HEK293 (cell line): Measurements from ENCODE around the gene TMEM135.

ENCODE experiments used
- KLF9 ChIP-seq: fragments of 450-650 bp; formaldehyde crosslinking; IDR thresholded peaks from 2 replicates; pipeline ENCODE4 v1.5.1; 2016; ENCODE audit warnings: missing biosample characterization, missing genetic modification characterization, low read depth
- PRDM10 ChIP-seq: fragments of 450-650 bp; formaldehyde crosslinking; IDR thresholded peaks from 2 replicates; pipeline ENCODE4 v1.5.1; 2016; ENCODE audit warnings: missing biosample characterization, missing genetic modification characterization
- SCRT2 ChIP-seq: fragments of 450-650 bp; formaldehyde crosslinking; IDR thresholded peaks from 2 replicates; pipeline ENCODE4 v1.5.1; 2016; ENCODE audit warnings: missing biosample characterization, missing genetic modification characterization
- YY2 ChIP-seq: fragments of 450-650 bp; formaldehyde crosslinking; IDR thresholded peaks from 2 replicates; pipeline ENCODE4 v1.5.1; 2016; ENCODE audit warnings: missing biosample characterization, missing genetic modification characterization
- ZBTB26 ChIP-seq: fragments of 450-650 bp; formaldehyde crosslinking; optimal IDR thresholded peaks from 2 replicates; pipeline ENCODE3; 2016; ENCODE audit warnings: missing biosample characterization, mild to moderate bottlenecking, missing genetic modification characterization
- ZBTB49 ChIP-seq: fragments of 450-650 bp; formaldehyde crosslinking; IDR thresholded peaks from 2 replicates; pipeline ENCODE4 v1.5.1; 2016; ENCODE audit warnings: missing biosample characterization, missing genetic modification characterization, low read depth
- ZNF132 ChIP-seq: fragments of 450-650 bp; formaldehyde crosslinking; IDR thresholded peaks from 2 replicates; pipeline ENCODE4 v1.5.1; 2017; ENCODE audit warnings: missing biosample characterization, missing genetic modification characterization, borderline replicate concordance
- ZNF169 ChIP-seq: fragments of 450-650 bp; formaldehyde crosslinking; IDR thresholded peaks from 2 replicates; pipeline ENCODE4 v1.5.1; 2016; ENCODE audit warnings: missing biosample characterization, missing genetic modification characterization
- ZNF18 ChIP-seq: fragments of 450-650 bp; formaldehyde crosslinking; IDR thresholded peaks from 2 replicates; pipeline ENCODE4 v1.5.1; 2016; ENCODE audit warnings: missing biosample characterization, missing genetic modification characterization
- ZNF354C ChIP-seq: fragments of 450-650 bp; formaldehyde crosslinking; IDR thresholded peaks from 2 replicates; pipeline ENCODE4 v1.5.1; 2016; ENCODE audit warnings: missing biosample characterization, missing genetic modification characterization, low read depth, borderline replicate concordance
- ZNF366 ChIP-seq: fragments of 450-650 bp; formaldehyde crosslinking; conservative IDR thresholded peaks from 2 replicates; pipeline ENCODE4 v1.5.1; 2016; ENCODE audit warnings: missing biosample characterization, missing genetic modification characterization
- ZNF394 ChIP-seq: fragments of 450-650 bp; formaldehyde crosslinking; IDR thresholded peaks from 2 replicates; pipeline ENCODE4 v1.5.1; 2016; ENCODE audit warnings: missing biosample characterization, missing genetic modification characterization, mild to moderate bottlenecking, moderate library complexity, borderline replicate concordance
- ZNF473 ChIP-seq: fragments of 450-650 bp; formaldehyde crosslinking; IDR thresholded peaks from 2 replicates; pipeline ENCODE4 v1.5.1; 2017; ENCODE audit warnings: missing biosample characterization, missing genetic modification characterization
- ZNF530 ChIP-seq: fragments of 450-650 bp; formaldehyde crosslinking; IDR thresholded peaks from 2 replicates; pipeline ENCODE4 v1.5.1; 2016; ENCODE audit warnings: low read depth, missing biosample characterization, missing genetic modification characterization
- ZNF549 ChIP-seq: fragments of 450-650 bp; IDR thresholded peaks from 2 replicates; pipeline ENCODE4 v1.5.1; 2018; ENCODE audit warnings: missing biosample characterization, missing genetic modification characterization, mild to moderate bottlenecking, inconsistent platforms, moderate library complexity
- ZNF596 ChIP-seq: fragments of 450-650 bp; IDR thresholded peaks from 2 replicates; pipeline ENCODE4 v1.5.0; 2018; ENCODE audit warnings: missing biosample characterization, mild to moderate bottlenecking, missing genetic modification characterization, moderate library complexity
- ZNF621 ChIP-seq: fragments of 450-650 bp; formaldehyde crosslinking; IDR thresholded peaks from 2 replicates; pipeline ENCODE4 v1.5.1; 2017; ENCODE audit warnings: missing biosample characterization, missing genetic modification characterization
- ZNF623 ChIP-seq: fragments of 450-650 bp; formaldehyde crosslinking; IDR thresholded peaks from 2 replicates; pipeline ENCODE4 v1.5.1; 2016; ENCODE audit warnings: missing biosample characterization, missing genetic modification characterization
- ZNF658 ChIP-seq: fragments of 450-650 bp; formaldehyde crosslinking; IDR thresholded peaks from 2 replicates; pipeline ENCODE4; 2016; ENCODE audit warnings: missing biosample characterization, missing genetic modification characterization
- ZNF660 ChIP-seq: fragments of 450-650 bp; IDR thresholded peaks from 2 replicates; pipeline ENCODE4 v1.5.1; 2018; ENCODE audit warnings: missing biosample characterization, mild to moderate bottlenecking, missing genetic modification characterization
- ZNF76 ChIP-seq: fragments of 450-650 bp; formaldehyde crosslinking; IDR thresholded peaks from 2 replicates; pipeline ENCODE4; 2016; ENCODE audit warnings: low read depth, missing biosample characterization, missing genetic modification characterization, borderline replicate concordance
- ZNF768 ChIP-seq: fragments of 450-650 bp; formaldehyde crosslinking; IDR thresholded peaks from 2 replicates; pipeline ENCODE4 v1.5.1; 2018; ENCODE audit warnings: missing biosample characterization, mild to moderate bottlenecking, missing genetic modification characterization
- ZNF776 ChIP-seq: fragments of 450-650 bp; formaldehyde crosslinking; IDR thresholded peaks from 2 replicates; pipeline ENCODE4 v1.5.0; 2017; ENCODE audit warnings: missing biosample characterization, missing genetic modification characterization, borderline replicate concordance
- ZNF785 ChIP-seq: fragments of 450-650 bp; formaldehyde crosslinking; IDR thresholded peaks from 2 replicates; pipeline ENCODE4 v1.5.1; 2016; ENCODE audit warnings: missing biosample characterization, missing genetic modification characterization
- ZNF791 ChIP-seq: fragments of 450-650 bp; formaldehyde crosslinking; IDR thresholded peaks from 2 replicates; pipeline ENCODE4 v1.5.1; 2016; ENCODE audit warnings: missing biosample characterization, missing genetic modification characterization
- ZSCAN30 ChIP-seq: fragments of 450-650 bp; IDR thresholded peaks from 2 replicates; pipeline ENCODE4 v1.5.1; 2018; ENCODE audit warnings: missing biosample characterization, mild to moderate bottlenecking, missing genetic modification characterization, moderate library complexity
- TF ChIP-seq, protein P1 (sequence below): fragments of 450-650 bp; formaldehyde crosslinking; IDR thresholded peaks from 2 replicates; pipeline ENCODE4 v1.5.1; 2016; ENCODE audit warnings: missing biosample characterization, missing genetic modification characterization, low read depth
- TF ChIP-seq, protein P2 (sequence below): fragments of 450-650 bp; formaldehyde crosslinking; IDR thresholded peaks from 2 replicates; pipeline ENCODE4 v1.5.1; 2016; ENCODE audit warnings: missing biosample characterization, missing genetic modification characterization

The TMEM135 gene

GRCh38 chr11:87037450-87038234 lies at the start of gene TMEM135 (continued):
- no peak for TF ChIP-seq ZNF621 (tag by site-specific recombination)
- no peak for TF ChIP-seq ZBTB49 (tag by site-specific recombination)
- TF ChIP-seq PRDM10 = 0 out of 2 replicates have a peak, but pooled peaks have one; percentile 46
- TF ChIP-seq ZSCAN30 (tag by site-specific recombination) = peak; percentile 20
- TF ChIP-seq ZNF132 = no peak
- TF ChIP-seq ZNF366 (tag by site-specific recombination) = peak; percentile 51; the same call in 1 of the 2 replicates
- TF ChIP-seq ZBTB26 (tag by site-specific recombination) = peak; percentile 100
- peak; percentile 56; the same call in 1 of the 2 replicates for TF ChIP-seq ZNF394 (tag by site-specific recombination)
- TF ChIP-seq ZNF18 = no peak
- TF ChIP-seq ZNF768 = no peak
- TF ChIP-seq ZNF660 (tag by site-specific recombination) = 0 out of 2 replicates have a peak, but pooled peaks have one; percentile 44
- TF ChIP-seq, protein P1, sequence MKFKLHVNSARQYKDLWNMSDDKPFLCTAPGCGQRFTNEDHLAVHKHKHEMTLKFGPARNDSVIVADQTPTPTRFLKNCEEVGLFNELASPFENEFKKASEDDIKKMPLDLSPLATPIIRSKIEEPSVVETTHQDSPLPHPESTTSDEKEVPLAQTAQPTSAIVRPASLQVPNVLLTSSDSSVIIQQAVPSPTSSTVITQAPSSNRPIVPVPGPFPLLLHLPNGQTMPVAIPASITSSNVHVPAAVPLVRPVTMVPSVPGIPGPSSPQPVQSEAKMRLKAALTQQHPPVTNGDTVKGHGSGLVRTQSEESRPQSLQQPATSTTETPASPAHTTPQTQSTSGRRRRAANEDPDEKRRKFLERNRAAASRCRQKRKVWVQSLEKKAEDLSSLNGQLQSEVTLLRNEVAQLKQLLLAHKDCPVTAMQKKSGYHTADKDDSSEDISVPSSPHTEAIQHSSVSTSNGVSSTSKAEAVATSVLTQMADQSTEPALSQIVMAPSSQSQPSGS (tag by site-specific recombination) = no peak
- TF ChIP-seq YY2 (tag by site-specific recombination) = peak; percentile 74
- no peak for TF ChIP-seq ZNF169 (tag by site-specific recombination)
- TF ChIP-seq ZNF76 (tag by site-specific recombination) = peak; percentile 47; the same call in 1 of the 2 replicates
- no peak for TF ChIP-seq ZNF623 (tag by site-specific recombination)
- TF ChIP-seq, protein P2, sequence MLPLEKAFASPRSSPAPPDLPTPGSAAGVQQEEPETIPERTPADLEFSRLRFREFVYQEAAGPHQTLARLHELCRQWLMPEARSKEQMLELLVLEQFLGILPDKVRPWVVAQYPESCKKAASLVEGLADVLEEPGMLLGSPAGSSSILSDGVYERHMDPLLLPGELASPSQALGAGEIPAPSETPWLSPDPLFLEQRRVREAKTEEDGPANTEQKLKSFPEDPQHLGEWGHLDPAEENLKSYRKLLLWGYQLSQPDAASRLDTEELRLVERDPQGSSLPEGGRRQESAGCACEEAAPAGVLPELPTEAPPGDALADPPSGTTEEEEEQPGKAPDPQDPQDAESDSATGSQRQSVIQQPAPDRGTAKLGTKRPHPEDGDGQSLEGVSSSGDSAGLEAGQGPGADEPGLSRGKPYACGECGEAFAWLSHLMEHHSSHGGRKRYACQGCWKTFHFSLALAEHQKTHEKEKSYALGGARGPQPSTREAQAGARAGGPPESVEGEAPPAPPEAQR = no peak
- no peak for TF ChIP-seq ZNF776 (tag by site-specific recombination)
- TF ChIP-seq ZNF596 = no peak
- TF ChIP-seq ZNF354C (tag by site-specific recombination) = no peak
- TF ChIP-seq ZNF549 = no peak
- peak; percentile 84 for TF ChIP-seq KLF9 (tag by site-specific recombination)
- no peak for TF ChIP-seq ZNF473 (tag by site-specific recombination)
- TF ChIP-seq ZNF785 (tag by site-specific recombination) = no peak
- no peak for TF ChIP-seq ZNF658 (tag by site-specific recombination)
- TF ChIP-seq ZNF530 (tag by site-specific recombination) = no peak
- no peak for TF ChIP-seq SCRT2 (tag by site-specific recombination)
- no peak for TF ChIP-seq ZNF791 (tag by site-specific recombination)
